Hepatocyte (in vitro differentiated cells): Measurements from ENCODE around the gene PGM1.

Source experiments
- EZH2 ChIP-seq: fragments of 200-600 bp; sonication (generic); IDR thresholded peaks from 2 replicates; pipeline ENCODE4 v1.6.1; 2016; ENCODE audit warnings: antibody characterized with exemption, mild to moderate bottlenecking, borderline replicate concordance
- TF ChIP-seq, protein P1 (sequence below): fragments of 200-600 bp; sonication (generic); IDR thresholded peaks from 2 replicates; pipeline ENCODE4 v1.5.1; 2016; ENCODE audit warnings: antibody characterized with exemption, mild to moderate bottlenecking; ENCODE audit not compliant: poor library complexity

DNA sequence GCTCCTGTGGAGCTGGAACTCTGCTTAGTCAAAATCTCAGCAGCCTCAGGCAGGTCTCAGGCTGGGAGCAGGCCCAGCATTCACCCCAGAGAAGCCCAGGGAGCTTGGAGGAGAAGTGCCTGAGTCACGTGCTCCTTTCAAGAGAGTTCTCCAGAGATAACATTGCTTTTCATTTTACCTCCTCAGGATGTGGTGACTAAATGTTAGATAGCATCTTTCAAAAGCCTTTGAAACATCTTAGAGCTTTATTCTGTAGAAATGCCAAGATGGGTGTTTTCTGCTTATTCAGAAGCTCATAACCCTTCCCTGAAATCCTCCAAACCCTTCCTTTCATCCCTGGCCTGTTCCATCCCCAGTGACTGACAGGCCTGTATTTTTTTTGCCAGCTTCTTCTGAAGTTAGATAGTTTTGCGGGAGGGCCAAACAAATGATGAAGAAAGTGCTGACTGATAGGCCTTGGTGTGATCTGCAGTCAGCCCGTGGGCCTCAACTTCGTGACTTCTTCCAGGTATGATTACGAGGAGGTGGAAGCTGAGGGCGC, 58.0 kb downstream of the PGM1 start:
- TF ChIP-seq EZH2: no peak
- TF ChIP-seq, protein P1, sequence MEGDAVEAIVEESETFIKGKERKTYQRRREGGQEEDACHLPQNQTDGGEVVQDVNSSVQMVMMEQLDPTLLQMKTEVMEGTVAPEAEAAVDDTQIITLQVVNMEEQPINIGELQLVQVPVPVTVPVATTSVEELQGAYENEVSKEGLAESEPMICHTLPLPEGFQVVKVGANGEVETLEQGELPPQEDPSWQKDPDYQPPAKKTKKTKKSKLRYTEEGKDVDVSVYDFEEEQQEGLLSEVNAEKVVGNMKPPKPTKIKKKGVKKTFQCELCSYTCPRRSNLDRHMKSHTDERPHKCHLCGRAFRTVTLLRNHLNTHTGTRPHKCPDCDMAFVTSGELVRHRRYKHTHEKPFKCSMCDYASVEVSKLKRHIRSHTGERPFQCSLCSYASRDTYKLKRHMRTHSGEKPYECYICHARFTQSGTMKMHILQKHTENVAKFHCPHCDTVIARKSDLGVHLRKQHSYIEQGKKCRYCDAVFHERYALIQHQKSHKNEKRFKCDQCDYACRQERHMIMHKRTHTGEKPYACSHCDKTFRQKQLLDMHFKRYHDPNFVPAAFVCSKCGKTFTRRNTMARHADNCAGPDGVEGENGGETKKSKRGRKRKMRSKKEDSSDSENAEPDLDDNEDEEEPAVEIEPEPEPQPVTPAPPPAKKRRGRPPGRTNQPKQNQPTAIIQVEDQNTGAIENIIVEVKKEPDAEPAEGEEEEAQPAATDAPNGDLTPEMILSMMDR: no peak
